ENCODE measurements around the gene SIGLEC12. TPM values are rescaled to one million over a fixed set of nuclear protein-coding genes. Genes with fewer than 3 reads are reported as not detected.

Gene SIGLEC12
- total and polyA plus RNA-seq, 2 donors (not counting 3 experiments of a cell fraction or from before 2014, with no cell fraction given), result not detected

- H3K9me1 ChIP-seq (replicated peaks; ENCODE audit: control insufficient read depth, extremely low read depth, insufficient read depth, low read length), result no peaks in the 10 kb centered on the region
- no peak overlapping the region for H3K4me3 ChIP-seq (replicated peaks in 1 of 3; ENCODE audit: insufficient read depth in 1 of 3, low read depth in 1 of 3, low read length in 3 of 3)
- no peak overlapping the region for H3K9ac ChIP-seq (replicated peaks; ENCODE audit: extremely low read depth, insufficient read depth, low read length)
- H3K27me3 ChIP-seq (ENCODE audit: control insufficient read depth in 2 of 2, insufficient read depth in 2 of 2, low read length in 2 of 2), result no peaks in the 10 kb centered on the region
- H3K4me1 ChIP-seq (ENCODE audit: control insufficient read depth, extremely low read depth, insufficient read depth, low read length), result peaks cover 28% of the 10 kb centered on the region
- H3K79me2 ChIP-seq (ENCODE audit: control insufficient read depth, insufficient read depth, low read length), result no peaks in the 10 kb centered on the region
- dilution Hi-C loops (cut with MboI; ENCODE audit: extremely low pct_ligation_motif_present, low sequenced_read_pairs) (no loop called here), intact Hi-C loops (cut with micrococcal nuclease) (no loop called here)
- ChIA-PET CTCF (interaction anchor here (1.1 to 2.9 kb wide), 6 partner anchors 22 to 108 kb away, joined by 3 to 15 read pairs (median 5); partner anchors contain the start of gene ZNF175), POLR2A (no interaction called here)
- no peaks in the 10 kb centered on the region for H3K36me3 ChIP-seq (ENCODE audit: control insufficient read depth in 2 of 2, extremely low read depth in 1 of 2, insufficient read depth in 2 of 2, low read length in 2 of 2)
- BruUV-seq (replicated peaks), result no TSS peak
- no peak overlapping the region for H3K27ac ChIP-seq (ENCODE audit: insufficient read depth, low read depth, low read length)
- H3K4me2 ChIP-seq (ENCODE audit: insufficient read depth, low read length), result no peak overlapping the region
- H4K20me1 ChIP-seq (replicated peaks; ENCODE audit: control insufficient read depth, extremely low read depth, insufficient read depth, low read length), result no peaks in the 10 kb centered on the region
- TF ChIP-seq JUN (IDR thresholded peaks at IDR 0.05; ENCODE audit: borderline replicate concordance, insufficient read depth, insufficient read length, low read depth) (no peak), EZH2 (IDR thresholded peaks at IDR 0.05; ENCODE audit: borderline replicate concordance, low read depth, low read length, severe bottlenecking) (no peak), MAX (IDR thresholded peaks at IDR 0.05; ENCODE audit: insufficient read depth, insufficient read length) (no peak), GATA2 (IDR thresholded peaks at IDR 0.05; ENCODE audit: insufficient read depth, insufficient read length, low read depth, low read length) (no peak), POLR2AphosphoS5 (IDR thresholded peaks at IDR 0.05; ENCODE audit: insufficient read depth, low read depth, low read length) (no peak), POLR2A (IDR thresholded peaks at IDR 0.05; ENCODE audit: low read depth, low read length) (no peak), MYC (IDR thresholded peaks at IDR 0.05; ENCODE audit: low read depth, low read length) (no peak), FOS (IDR thresholded peaks at IDR 0.05; ENCODE audit: borderline replicate concordance, insufficient read depth, low read length) (no peak)
- TF ChIP-seq, protein P1, sequence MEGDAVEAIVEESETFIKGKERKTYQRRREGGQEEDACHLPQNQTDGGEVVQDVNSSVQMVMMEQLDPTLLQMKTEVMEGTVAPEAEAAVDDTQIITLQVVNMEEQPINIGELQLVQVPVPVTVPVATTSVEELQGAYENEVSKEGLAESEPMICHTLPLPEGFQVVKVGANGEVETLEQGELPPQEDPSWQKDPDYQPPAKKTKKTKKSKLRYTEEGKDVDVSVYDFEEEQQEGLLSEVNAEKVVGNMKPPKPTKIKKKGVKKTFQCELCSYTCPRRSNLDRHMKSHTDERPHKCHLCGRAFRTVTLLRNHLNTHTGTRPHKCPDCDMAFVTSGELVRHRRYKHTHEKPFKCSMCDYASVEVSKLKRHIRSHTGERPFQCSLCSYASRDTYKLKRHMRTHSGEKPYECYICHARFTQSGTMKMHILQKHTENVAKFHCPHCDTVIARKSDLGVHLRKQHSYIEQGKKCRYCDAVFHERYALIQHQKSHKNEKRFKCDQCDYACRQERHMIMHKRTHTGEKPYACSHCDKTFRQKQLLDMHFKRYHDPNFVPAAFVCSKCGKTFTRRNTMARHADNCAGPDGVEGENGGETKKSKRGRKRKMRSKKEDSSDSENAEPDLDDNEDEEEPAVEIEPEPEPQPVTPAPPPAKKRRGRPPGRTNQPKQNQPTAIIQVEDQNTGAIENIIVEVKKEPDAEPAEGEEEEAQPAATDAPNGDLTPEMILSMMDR (IDR thresholded peaks at IDR 0.05; ENCODE audit: extremely low read depth in 1 of 2, insufficient read depth in 1 of 2, low read depth in 1 of 2, low read length in 2 of 2), result no peak
- DNase-seq (ENCODE audit: low read depth, low spot score) (no peak), FAIRE-seq (no peak)
- no peaks in the 10 kb centered on the region for H3K9me3 ChIP-seq (replicated peaks; ENCODE audit: control insufficient read depth, insufficient read depth, low read length)
- H2AFZ ChIP-seq (ENCODE audit: low read depth, low read length), result no peak overlapping the region
Measured at GRCh38 chr19:51548891-51549305, 47.3 kb upstream of the SIGLEC12 start.
